Gastrocnemius medialis (tissue), 4 donors: ENCODE measurements around the gene SLC35G1. TPM values are rescaled to one million over a fixed set of nuclear protein-coding genes. Genes with fewer than 3 reads are reported as not detected.
A peak's percentile ranks its signal among the peaks of the same experiment; 100 is the strongest.

Experiments used
- ATAC-seq, 2 donors: fragments of 150-250 bp; one replicate each; pipeline ENCODE4 v1.9.1; 2016
- DNase-seq, 2 donors: peaks; one replicate each; pipeline ENCODE4 v3.0.0-alpha.2; 2019
- H3K27ac ChIP-seq, 4 donors: fragments of 200-600 bp; sonication (generic); 1 replicate in 1 of 4; 2 replicates in 3 of 4; pipeline ENCODE4 v1.5.1; 2016 to 2018; ENCODE audit warnings: mild to moderate bottlenecking in 2 of 4, moderate library complexity in 1 of 4
- H3K27me3 ChIP-seq, 3 donors: fragments of 200-600 bp; sonication (generic) in 2 of 3; 1 replicate in 1 of 3; 2 replicates in 2 of 3; pipeline versions ENCODE4 v1.5.1 to v1.6.0; 2016 to 2019; ENCODE audit warnings: mild to moderate bottlenecking in 1 of 3, moderate library complexity in 1 of 3
- H3K36me3 ChIP-seq, 2 donors: fragments of 200-600 bp; sonication (generic) in 1 of 2; one replicate each; pipeline ENCODE4 v1.5.1; 2017 to 2018
- H3K4me1 ChIP-seq, 2 donors: fragments of 200-600 bp; sonication (generic) in 1 of 2; one replicate each; pipeline ENCODE4 v1.5.1; 2016 to 2017; ENCODE audit warnings: mild to moderate bottlenecking in 2 of 2
- H3K4me3 ChIP-seq, 4 donors: fragments of 200-600 bp; sonication (generic) in 3 of 4; 1 replicate in 1 of 4; 2 replicates in 3 of 4; pipeline ENCODE4 v1.5.1; 2016 to 2019; ENCODE audit warnings: mild to moderate bottlenecking in 2 of 4
- H3K9me3 ChIP-seq, 3 donors: fragments of 200-600 bp; sonication (generic) in 2 of 3; 1 replicate in 1 of 3; 2 replicates in 2 of 3; pipeline ENCODE4 v1.5.1; 2016 to 2019
- CTCF ChIP-seq, 5 experiments: fragments of 450-650 bp in 3 of 5; fragments of 200-600 bp in 2 of 5; sonication (generic) in 2 of 5; IDR thresholded peaks in 4 of 5; conservative IDR thresholded peaks in 1 of 5; 1 replicate in 4 of 5; 2 replicates in 1 of 5; pipeline ENCODE4 v1.5.1; 2016 to 2019; ENCODE audit warnings: antibody characterized with exemption in 5 of 5, mild to moderate bottlenecking in 3 of 5, moderate library complexity in 3 of 5
- POLR2A ChIP-seq, 2 donors: fragments of 450-650 bp; IDR thresholded peaks; one replicate each; pipeline ENCODE4 v1.6.1; 2017; ENCODE audit warnings: antibody characterized with exemption in 2 of 2, mild to moderate bottlenecking in 2 of 2, moderate library complexity in 2 of 2
- in situ Hi-C, 4 donors: fragments of 200-750 bp; cut with MboI; loops; one replicate each; pipeline versions ENCODE4 v1.15.0 to v1.8.0; 2017; ENCODE audit warnings: low sequenced_read_pairs in 4 of 4
- intact Hi-C: fragments of 100-400 bp; cut with DNase I; formaldehyde crosslinking; loops from one replicate; pipeline ENCODE4 v1.15.1; 2023; ENCODE audit warnings: low total_unique reads
- total RNA-seq, 4 donors: library from RNA; depleted of rRNA; stranded (reverse); fragments of >200 nt; gene quantifications; one replicate each; pipeline versions ENCODE4 v1.1.0 to v1.2.3, GENCODE V29; 2016

Gene SLC35G1
- total RNA-seq, 4 donors from 2014 or later, result 0.78 to 3.4 (median 0.97) TPM

DNA sequence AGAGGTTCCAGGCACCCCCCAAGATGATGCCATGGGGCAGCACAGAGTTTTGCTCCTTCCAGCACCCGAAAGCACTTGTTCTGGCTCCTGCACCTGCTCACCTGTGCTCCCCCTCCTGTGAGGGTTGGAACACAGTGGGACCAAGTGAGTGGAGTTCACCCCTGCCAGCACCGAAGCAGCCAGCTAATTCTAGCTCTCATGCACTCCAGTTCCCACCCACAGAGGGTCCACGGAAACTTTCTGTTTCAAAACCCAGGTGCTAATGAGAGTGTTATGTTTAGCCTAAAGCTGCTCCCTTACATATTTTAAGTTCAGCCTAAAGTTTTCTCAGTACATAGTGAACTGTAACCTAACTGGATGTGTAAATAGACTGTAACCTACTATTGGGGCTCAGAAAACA, 42.6 kb upstream of the SLC35G1 start:
- Histone ChIP-seq H3K36me3 (no peaks in the 10 kb centered on the region), H3K4me1 (no peaks in the 10 kb centered on the region), H3K9me3 (no peaks in the 10 kb centered on the region), H3K27me3 (no peaks in the 10 kb centered on the region), H3K27ac (no peak overlapping the region), H3K4me3 (no peak overlapping the region)
- intact Hi-C loops, result no loop called here
- in situ Hi-C loops, result no loop called here
- ATAC-seq, result no peak
- no peak for TF ChIP-seq POLR2A (IDR thresholded peaks at IDR 0.05)
- TF ChIP-seq CTCF (IDR thresholded peaks at IDR 0.05 in 4 of 5, conservative IDR thresholded peaks at IDR 0.05 in 1 of 5), result no peak
- DNase-seq, result no peak

GRCh38 chr10:93852476-93853095, 41.2 kb upstream of the SLC35G1 start:
- in situ Hi-C loops, result no loop called here
- Histone ChIP-seq H3K4me3 (no peak overlapping the region), H3K27ac (no peak overlapping the region), H3K27me3 (no peaks in the 10 kb centered on the region), H3K36me3 (no peaks in the 10 kb centered on the region), H3K4me1 (no peaks in the 10 kb centered on the region), H3K9me3 (no peaks in the 10 kb centered on the region)
- DNase-seq, result no peak
- no peak for ATAC-seq
- TF ChIP-seq CTCF (IDR thresholded peaks at IDR 0.05 in 4 of 5, conservative IDR thresholded peaks at IDR 0.05 in 1 of 5) (no peak), POLR2A (IDR thresholded peaks at IDR 0.05) (no peak)
- intact Hi-C loops, result no loop called here

DNA sequence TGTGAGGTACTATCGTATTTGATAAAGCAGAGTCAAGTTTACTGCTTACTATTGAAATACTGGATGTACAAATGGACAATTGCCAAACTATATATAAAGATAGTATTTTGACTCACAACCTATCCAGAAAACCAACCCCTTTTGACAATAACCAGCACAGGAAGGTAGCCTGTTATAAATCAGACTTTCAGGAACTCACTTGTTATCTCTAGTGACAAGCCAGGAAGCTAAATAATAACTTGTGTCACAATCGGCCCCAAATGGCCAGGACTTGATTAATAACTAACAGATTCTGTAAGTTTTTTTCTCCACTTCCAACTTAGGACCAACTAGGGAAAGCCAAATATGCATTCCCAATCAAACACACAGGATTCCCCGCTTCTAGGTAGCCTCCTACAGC, 38.8 kb upstream of the SLC35G1 start:
- in situ Hi-C loops, result no loop called here
- Histone ChIP-seq H3K27me3 (no peaks in the 10 kb centered on the region), H3K4me3 (no peak overlapping the region), H3K27ac (no peak overlapping the region), H3K36me3 (no peaks in the 10 kb centered on the region), H3K4me1 (no peaks in the 10 kb centered on the region), H3K9me3 (no peaks in the 10 kb centered on the region)
- TF ChIP-seq POLR2A (IDR thresholded peaks at IDR 0.05), result no peak
- TF ChIP-seq CTCF (IDR thresholded peaks at IDR 0.05 in 4 of 5, conservative IDR thresholded peaks at IDR 0.05 in 1 of 5), result no peak
- intact Hi-C loops, result no loop called here
- DNase-seq, result no peak
- ATAC-seq, result no peak

DNA sequence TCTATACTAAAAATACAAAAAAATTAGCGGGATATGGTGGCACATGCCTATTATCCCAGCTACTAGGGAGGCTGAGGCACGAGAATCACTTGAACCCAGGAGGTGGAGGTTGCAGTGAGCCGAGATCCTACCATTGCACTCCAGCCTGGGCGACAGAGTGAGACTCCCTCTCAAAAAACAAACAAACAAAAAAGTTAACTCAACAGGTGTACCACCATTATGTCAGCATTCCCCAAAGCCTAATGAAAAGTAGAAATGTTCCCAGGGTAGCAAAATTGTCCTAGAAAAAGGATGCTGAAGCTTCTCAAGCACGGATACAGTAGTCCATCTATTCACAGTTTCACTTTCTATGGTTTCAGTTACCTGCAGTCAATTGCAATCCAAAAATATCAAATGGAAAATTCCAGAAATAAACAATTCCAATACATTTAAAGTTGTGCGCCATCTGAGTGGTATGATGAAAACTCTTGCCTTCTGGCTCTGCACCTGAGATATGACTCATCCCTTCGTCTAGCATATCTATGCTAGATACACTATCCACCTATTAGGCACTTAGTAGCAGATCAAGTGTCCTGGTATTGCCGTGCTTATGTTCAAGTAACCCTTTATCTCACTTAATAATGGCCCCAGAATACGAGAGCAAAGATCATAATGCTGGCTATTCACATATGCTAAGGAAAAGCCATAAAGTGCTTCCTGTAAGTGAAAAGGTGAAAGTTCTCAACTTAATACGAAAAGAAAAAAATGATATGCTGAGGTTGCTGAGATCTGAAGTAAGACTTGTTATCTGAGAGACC, 37.2 kb upstream of the SLC35G1 start:
- ATAC-seq (no peak), DNase-seq (no peak)
- in situ Hi-C loops, result no loop called here
- intact Hi-C loops, result no loop called here
- Histone ChIP-seq H3K36me3 (no peaks in the 10 kb centered on the region), H3K4me3 (no peak overlapping the region), H3K9me3 (no peaks in the 10 kb centered on the region), H3K4me1 (no peaks in the 10 kb centered on the region), H3K27me3 (no peaks in the 10 kb centered on the region), H3K27ac (no peak overlapping the region)
- no peak for TF ChIP-seq POLR2A (IDR thresholded peaks at IDR 0.05)

DNA sequence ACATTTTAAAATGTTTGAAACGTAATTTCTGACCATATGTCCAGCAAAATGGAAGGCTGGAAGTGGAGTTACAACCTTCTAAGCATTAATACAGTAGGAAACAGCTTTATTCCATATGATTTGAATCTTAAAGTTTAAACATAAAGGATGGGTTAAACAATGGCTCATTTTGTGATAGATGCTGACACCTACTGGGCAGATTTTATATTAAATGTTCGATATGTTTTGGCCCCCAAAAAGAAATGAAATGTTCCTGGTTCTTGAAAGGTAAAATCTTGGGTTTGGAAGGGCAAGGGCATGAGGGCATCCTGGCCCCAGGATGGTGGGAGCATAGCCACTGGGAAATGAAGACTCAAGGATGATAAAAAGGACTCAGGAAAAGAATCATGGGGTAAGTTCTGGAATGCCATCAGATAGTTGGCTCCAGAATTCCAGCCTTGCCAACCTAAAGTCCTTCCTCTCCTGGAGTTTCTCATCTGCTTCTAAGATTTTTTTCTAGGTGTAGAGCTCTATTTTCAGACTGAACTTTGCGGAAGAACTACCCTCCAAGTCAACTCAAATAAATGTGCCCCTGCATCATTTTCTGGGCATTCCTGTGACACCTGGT, 34.6 kb upstream of the SLC35G1 start:
- Histone ChIP-seq H3K9me3 (no peaks in the 10 kb centered on the region), H3K27ac (no peak overlapping the region)

More for the DNA sequence above, 34.6 kb upstream of the SLC35G1 start:
- H3K27me3 ChIP-seq, result no peaks in the 10 kb centered on the region
- TF ChIP-seq POLR2A (IDR thresholded peaks at IDR 0.05), result no peak
- TF ChIP-seq CTCF (IDR thresholded peaks at IDR 0.05 in 4 of 5, conservative IDR thresholded peaks at IDR 0.05 in 1 of 5), result peak in 1 of 5 experiments; percentile 10
- H3K36me3 ChIP-seq, result no peaks in the 10 kb centered on the region
- no peak overlapping the region for H3K4me3 ChIP-seq
- H3K4me1 ChIP-seq, result no peaks in the 10 kb centered on the region
- in situ Hi-C loops (no loop called here), intact Hi-C loops (no loop called here)
- ATAC-seq (no peak), DNase-seq (no peak)
